H1 (cell line): ENCODE measurements around the gene CNNM3. TPM values are rescaled to one million over a fixed set of nuclear protein-coding genes. Genes with fewer than 3 reads are reported as not detected.

Source experiments
- ASH2L ChIP-seq: fragments of 200-600, 300-600 bp; sonication (generic); IDR thresholded peaks from one replicate; pipeline ENCODE4 v1.7.1; 2017; ENCODE audit warnings: low read length
- CBX8 ChIP-seq: fragments of 300-800, 300-1000 bp; sonication (generic); IDR thresholded peaks from 2 replicates; pipeline ENCODE4 v1.7.1; 2016; ENCODE audit warnings: low read depth, low read length, borderline replicate concordance
- EP300 ChIP-seq, 2 experiments: IDR thresholded peaks; 1 replicate in 1 of 2; 2 replicates in 1 of 2; pipeline ENCODE4 v1.6.1; 2011 to 2012; ENCODE audit warnings: low read depth in 2 of 2, low read length in 2 of 2, mild to moderate bottlenecking in 2 of 2, borderline replicate concordance in 1 of 2, inconsistent platforms in 1 of 2, moderate library complexity in 1 of 2
- HDAC2 ChIP-seq, 2 experiments: fragments of 300-600 bp in 1 of 2; sonication (generic) in 1 of 2; IDR thresholded peaks; 2 replicates each; pipeline ENCODE4 v1.6.1; 2011 to 2012; ENCODE audit warnings: low read depth in 2 of 2, low read length in 2 of 2, mild to moderate bottlenecking in 2 of 2, moderate library complexity in 2 of 2, borderline replicate concordance in 1 of 2, inconsistent platforms in 1 of 2
- KDM5A ChIP-seq: fragments of 200-600 bp; IDR thresholded peaks from 2 replicates; pipeline ENCODE4 v1.7.1; 2012; ENCODE audit warnings: mild to moderate bottlenecking, low read length, inconsistent platforms, mixed read lengths
- POU5F1 ChIP-seq: IDR thresholded peaks from 2 replicates; pipeline ENCODE4 v1.6.1; 2011; ENCODE audit warnings: low read depth, mild to moderate bottlenecking, low read length, moderate library complexity
- SAP30 ChIP-seq: fragments of 300-600 bp; sonication (generic); IDR thresholded peaks from 2 replicates; pipeline ENCODE4 v1.7.1; 2012; ENCODE audit warnings: low read length, moderate library complexity, mild to moderate bottlenecking, inconsistent platforms; ENCODE audit not compliant: insufficient read depth, insufficient replicate concordance
- TBP ChIP-seq: IDR thresholded peaks from 2 replicates; pipeline ENCODE4 v1.6.1; 2011; ENCODE audit warnings: low read depth, low read length, improper control_type of control experiment
- TEAD4 ChIP-seq: IDR thresholded peaks from 2 replicates; pipeline ENCODE4 v1.6.1; 2012; ENCODE audit warnings: low read depth, low read length, inconsistent platforms, mixed read lengths
- YY1 ChIP-seq: IDR thresholded peaks from 2 replicates; pipeline ENCODE4 v1.6.1; 2011; ENCODE audit warnings: low read depth, mild to moderate bottlenecking, low read length
- polyA plus RNA-seq, 7 experiments: library from polyadenylated mRNA; depleted of rRNA in 3 of 7; stranded (reverse) in 5 of 7; unstranded in 2 of 7; fragments of >200 nt in 5 of 7; fragments of 200-250 nt in 2 of 7; gene quantifications; 1 replicate in 5 of 7; 2 replicates in 1 of 7; 4 replicates in 1 of 7; pipeline versions ENCODE4 v1.2.1 to v1.2.3, GENCODE V29; 2011 to 2013; ENCODE audit warnings: missing spikeins in 2 of 7, mixed read lengths in 2 of 7
- total RNA-seq: library from RNA; stranded (reverse); fragmentation: NEBNext Ultra II Directional; extraction: Animal tissue kit (Norgen Biotek cat#: 25700); gene quantifications from 2 replicates; pipeline ENCODE4 v1.2.1, GENCODE V29; 2021
- TF ChIP-seq, protein P1 (sequence below): IDR thresholded peaks from 2 replicates; pipeline ENCODE4 v1.6.1; 2012; ENCODE audit warnings: inconsistent platforms

Gene CNNM3
- total and polyA plus RNA-seq, 2 of the 8 experiments (the other 6 are each of a cell fraction or from before 2014, with no cell fraction given) = 29.1 to 29.2 TPM

DNA sequence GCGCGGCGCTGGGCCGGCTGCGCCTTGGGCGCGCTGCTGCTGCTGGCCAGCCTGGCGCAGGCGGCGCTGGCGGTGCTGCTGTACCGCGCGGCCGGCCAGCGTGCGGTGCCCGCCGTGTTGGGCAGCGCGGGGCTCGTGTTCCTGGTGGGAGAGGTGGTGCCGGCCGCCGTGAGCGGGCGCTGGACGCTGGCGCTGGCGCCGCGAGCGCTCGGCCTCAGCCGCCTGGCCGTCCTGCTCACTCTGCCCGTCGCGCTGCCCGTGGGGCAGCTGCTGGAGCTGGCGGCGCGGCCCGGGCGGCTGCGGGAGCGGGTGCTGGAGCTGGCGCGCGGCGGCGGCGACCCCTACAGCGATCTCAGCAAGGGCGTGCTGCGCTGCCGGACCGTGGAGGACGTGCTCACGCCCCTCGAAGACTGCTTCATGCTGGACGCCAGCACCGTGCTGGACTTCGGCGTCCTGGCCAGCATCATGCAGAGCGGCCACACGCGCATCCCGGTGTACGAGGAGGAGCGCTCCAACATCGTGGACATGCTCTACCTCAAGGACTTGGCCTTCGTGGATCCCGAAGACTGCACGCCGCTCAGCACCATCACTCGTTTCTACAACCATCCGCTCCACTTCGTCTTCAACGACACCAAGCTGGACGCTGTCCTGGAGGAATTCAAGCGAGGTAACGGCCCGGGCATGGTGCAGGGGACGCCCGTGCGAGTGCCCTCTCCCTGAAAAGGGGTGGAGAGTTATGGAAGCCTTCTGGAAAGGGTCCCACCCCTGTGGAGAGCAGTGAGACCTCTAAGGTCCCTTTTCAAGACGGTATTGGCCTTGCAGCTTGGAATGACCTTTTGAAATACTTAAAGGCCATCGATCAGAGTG, 1.0 kb downstream of the CNNM3 start (continued):
- TF ChIP-seq TBP = no peak
- TF ChIP-seq, protein P1, sequence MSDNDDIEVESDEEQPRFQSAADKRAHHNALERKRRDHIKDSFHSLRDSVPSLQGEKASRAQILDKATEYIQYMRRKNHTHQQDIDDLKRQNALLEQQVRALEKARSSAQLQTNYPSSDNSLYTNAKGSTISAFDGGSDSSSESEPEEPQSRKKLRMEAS = peak; percentile 15; the same call in 1 of the 2 replicates
- no peak for TF ChIP-seq EP300 (IDR thresholded peaks at IDR 0.05; ENCODE audit: borderline replicate concordance in 1 of 2, low read depth in 2 of 2, low read length in 2 of 2)
- no peak for TF ChIP-seq HDAC2 (IDR thresholded peaks at IDR 0.05; ENCODE audit: borderline replicate concordance in 1 of 2, low read depth in 2 of 2, low read length in 2 of 2)
- 0 out of 2 replicates have a peak, but pooled peaks have one; percentile 5 for TF ChIP-seq YY1
- TF ChIP-seq KDM5A = no peak
- no peak for TF ChIP-seq TEAD4
- TF ChIP-seq ASH2L = no peak
- peak; percentile 38 for TF ChIP-seq SAP30
- no peak for TF ChIP-seq CBX8
- no peak for TF ChIP-seq POU5F1
